GM12878 (cell line): ENCODE results near the gene SNRPD3.
"Not testable (repeated sequence)": the region's sequence is repeated elsewhere in the genome, so short reads cannot be mapped to it uniquely, and the experiment has no call there.

Source experiments
- GABPA ChIP-seq: IDR thresholded peaks from 2 replicates; pipeline ENCODE4 v1.6.1; 2014; ENCODE audit warnings: antibody characterized with exemption, low read depth, mild to moderate bottlenecking, inconsistent platforms
- GATAD2B ChIP-seq: fragments of 450-650 bp; conservative IDR thresholded peaks from 2 replicates; pipeline ENCODE4 v1.6.1; 2017; ENCODE audit warnings: low read depth, mild to moderate bottlenecking, moderate library complexity
- POLR2A ChIP-seq: IDR thresholded peaks from 2 replicates; pipeline ENCODE4 v1.6.1; 2011; ENCODE audit warnings: low read depth, mild to moderate bottlenecking, low read length
- SIN3A ChIP-seq: IDR thresholded peaks from 2 replicates; pipeline ENCODE4 v1.6.1; 2012; ENCODE audit warnings: low read depth, low read length, improper control_type of control experiment
- SP1 ChIP-seq: IDR thresholded peaks from one replicate; pipeline ENCODE4 v1.6.1; 2011; ENCODE audit warnings: low read depth, low read length
- ZNF274 ChIP-seq: IDR thresholded peaks from one replicate; pipeline ENCODE4 v1.8.0; 2011; ENCODE audit not compliant: insufficient read length, insufficient read depth
- TF ChIP-seq, protein P1 (sequence below): fragments of 450-650 bp; formaldehyde crosslinking; IDR thresholded peaks from 2 replicates; pipeline ENCODE4 v1.5.0; 2022; ENCODE audit warnings: mild to moderate bottlenecking, missing genetic modification characterization
- TF ChIP-seq, protein P2 (sequence below), 3 experiments: IDR thresholded peaks in 2 of 3; conservative IDR thresholded peaks in 1 of 3; 2 replicates each; pipeline ENCODE4 v1.5.1; 2011; ENCODE audit warnings: low read depth in 3 of 3, low read length in 3 of 3, mild to moderate bottlenecking in 3 of 3, control low read depth in 2 of 3, moderate library complexity in 2 of 3, inconsistent platforms in 1 of 3, mixed read lengths in 1 of 3; ENCODE audit not compliant: control insufficient read depth in 2 of 3, insufficient read depth in 1 of 3; ENCODE audit errors: extremely low read depth in 1 of 3
- TF ChIP-seq, protein P3 (sequence below): fragments of 450-650 bp; IDR thresholded peaks from 2 replicates; pipeline ENCODE4 v1.6.1; 2017; ENCODE audit warnings: mild to moderate bottlenecking, low read depth, inconsistent platforms; ENCODE audit not compliant: poor library complexity, severe bottlenecking
- TF ChIP-seq, protein P4 (sequence below): IDR thresholded peaks from 2 replicates; pipeline ENCODE4 v1.6.1; 2012; ENCODE audit warnings: mild to moderate bottlenecking, low read depth, low read length
- TF ChIP-seq, protein P5 (sequence below): fragments of 450-650 bp; IDR thresholded peaks from 2 replicates; pipeline ENCODE4 v1.6.1; 2017; ENCODE audit warnings: mild to moderate bottlenecking
- TF ChIP-seq, protein P6 (sequence below): IDR thresholded peaks from 2 replicates; pipeline ENCODE4 v1.6.1; 2011; ENCODE audit warnings: borderline replicate concordance, low read depth, mild to moderate bottlenecking, moderate library complexity, mixed read lengths, low read length; ENCODE audit not compliant: insufficient read depth; ENCODE audit errors: extremely low read length

DNA sequence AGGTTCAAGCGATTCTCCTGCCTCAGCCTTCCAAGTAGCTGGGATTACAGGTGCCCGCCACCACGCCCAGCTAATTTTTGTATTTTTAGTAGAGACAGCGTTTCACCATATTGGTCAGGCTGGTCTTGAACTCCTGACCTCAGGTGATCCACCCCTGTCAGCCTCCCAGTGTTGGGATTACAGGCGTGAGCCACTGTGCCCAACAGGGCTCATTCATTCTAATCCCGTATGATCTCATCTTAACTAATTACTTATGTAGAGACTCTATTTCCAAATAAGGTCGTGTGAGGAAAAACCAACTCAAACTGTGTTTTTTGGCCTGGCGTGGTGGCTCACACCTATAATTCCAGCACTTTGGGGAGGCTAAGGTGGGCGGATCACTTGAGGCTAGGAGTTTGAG lies 41.3 kb downstream of the SNRPD3 start:
- TF ChIP-seq, protein P1, sequence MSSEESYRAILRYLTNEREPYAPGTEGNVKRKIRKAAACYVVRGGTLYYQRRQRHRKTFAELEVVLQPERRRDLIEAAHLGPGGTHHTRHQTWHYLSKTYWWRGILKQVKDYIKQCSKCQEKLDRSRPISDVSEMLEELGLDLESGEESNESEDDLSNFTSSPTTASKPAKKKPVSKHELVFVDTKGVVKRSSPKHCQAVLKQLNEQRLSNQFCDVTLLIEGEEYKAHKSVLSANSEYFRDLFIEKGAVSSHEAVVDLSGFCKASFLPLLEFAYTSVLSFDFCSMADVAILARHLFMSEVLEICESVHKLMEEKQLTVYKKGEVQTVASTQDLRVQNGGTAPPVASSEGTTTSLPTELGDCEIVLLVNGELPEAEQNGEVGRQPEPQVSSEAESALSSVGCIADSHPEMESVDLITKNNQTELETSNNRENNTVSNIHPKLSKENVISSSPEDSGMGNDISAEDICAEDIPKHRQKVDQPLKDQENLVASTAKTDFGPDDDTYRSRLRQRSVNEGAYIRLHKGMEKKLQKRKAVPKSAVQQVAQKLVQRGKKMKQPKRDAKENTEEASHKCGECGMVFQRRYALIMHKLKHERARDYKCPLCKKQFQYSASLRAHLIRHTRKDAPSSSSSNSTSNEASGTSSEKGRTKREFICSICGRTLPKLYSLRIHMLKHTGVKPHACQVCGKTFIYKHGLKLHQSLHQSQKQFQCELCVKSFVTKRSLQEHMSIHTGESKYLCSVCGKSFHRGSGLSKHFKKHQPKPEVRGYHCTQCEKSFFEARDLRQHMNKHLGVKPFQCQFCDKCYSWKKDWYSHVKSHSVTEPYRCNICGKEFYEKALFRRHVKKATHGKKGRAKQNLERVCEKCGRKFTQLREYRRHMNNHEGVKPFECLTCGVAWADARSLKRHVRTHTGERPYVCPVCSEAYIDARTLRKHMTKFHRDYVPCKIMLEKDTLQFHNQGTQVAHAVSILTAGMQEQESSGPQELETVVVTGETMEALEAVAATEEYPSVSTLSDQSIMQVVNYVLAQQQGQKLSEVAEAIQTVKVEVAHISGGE, result not testable (repeated sequence)
- TF ChIP-seq, protein P2, sequence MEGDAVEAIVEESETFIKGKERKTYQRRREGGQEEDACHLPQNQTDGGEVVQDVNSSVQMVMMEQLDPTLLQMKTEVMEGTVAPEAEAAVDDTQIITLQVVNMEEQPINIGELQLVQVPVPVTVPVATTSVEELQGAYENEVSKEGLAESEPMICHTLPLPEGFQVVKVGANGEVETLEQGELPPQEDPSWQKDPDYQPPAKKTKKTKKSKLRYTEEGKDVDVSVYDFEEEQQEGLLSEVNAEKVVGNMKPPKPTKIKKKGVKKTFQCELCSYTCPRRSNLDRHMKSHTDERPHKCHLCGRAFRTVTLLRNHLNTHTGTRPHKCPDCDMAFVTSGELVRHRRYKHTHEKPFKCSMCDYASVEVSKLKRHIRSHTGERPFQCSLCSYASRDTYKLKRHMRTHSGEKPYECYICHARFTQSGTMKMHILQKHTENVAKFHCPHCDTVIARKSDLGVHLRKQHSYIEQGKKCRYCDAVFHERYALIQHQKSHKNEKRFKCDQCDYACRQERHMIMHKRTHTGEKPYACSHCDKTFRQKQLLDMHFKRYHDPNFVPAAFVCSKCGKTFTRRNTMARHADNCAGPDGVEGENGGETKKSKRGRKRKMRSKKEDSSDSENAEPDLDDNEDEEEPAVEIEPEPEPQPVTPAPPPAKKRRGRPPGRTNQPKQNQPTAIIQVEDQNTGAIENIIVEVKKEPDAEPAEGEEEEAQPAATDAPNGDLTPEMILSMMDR (IDR thresholded peaks at IDR 0.05 in 2 of 3, conservative IDR thresholded peaks at IDR 0.05 in 1 of 3; ENCODE audit: control insufficient read depth in 2 of 3, extremely low read depth in 1 of 3, insufficient read depth in 1 of 3, low read depth in 3 of 3, low read length in 3 of 3), result not testable (repeated sequence)
- not testable (repeated sequence) for TF ChIP-seq SIN3A, ZNF274, POLR2A, SP1, GABPA, GATAD2B
- TF ChIP-seq, protein P3, sequence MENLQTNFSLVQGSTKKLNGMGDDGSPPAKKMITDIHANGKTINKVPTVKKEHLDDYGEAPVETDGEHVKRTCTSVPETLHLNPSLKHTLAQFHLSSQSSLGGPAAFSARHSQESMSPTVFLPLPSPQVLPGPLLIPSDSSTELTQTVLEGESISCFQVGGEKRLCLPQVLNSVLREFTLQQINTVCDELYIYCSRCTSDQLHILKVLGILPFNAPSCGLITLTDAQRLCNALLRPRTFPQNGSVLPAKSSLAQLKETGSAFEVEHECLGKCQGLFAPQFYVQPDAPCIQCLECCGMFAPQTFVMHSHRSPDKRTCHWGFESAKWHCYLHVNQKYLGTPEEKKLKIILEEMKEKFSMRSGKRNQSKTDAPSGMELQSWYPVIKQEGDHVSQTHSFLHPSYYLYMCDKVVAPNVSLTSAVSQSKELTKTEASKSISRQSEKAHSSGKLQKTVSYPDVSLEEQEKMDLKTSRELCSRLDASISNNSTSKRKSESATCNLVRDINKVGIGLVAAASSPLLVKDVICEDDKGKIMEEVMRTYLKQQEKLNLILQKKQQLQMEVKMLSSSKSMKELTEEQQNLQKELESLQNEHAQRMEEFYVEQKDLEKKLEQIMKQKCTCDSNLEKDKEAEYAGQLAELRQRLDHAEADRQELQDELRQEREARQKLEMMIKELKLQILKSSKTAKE, result not testable (repeated sequence)
- TF ChIP-seq, protein P4, sequence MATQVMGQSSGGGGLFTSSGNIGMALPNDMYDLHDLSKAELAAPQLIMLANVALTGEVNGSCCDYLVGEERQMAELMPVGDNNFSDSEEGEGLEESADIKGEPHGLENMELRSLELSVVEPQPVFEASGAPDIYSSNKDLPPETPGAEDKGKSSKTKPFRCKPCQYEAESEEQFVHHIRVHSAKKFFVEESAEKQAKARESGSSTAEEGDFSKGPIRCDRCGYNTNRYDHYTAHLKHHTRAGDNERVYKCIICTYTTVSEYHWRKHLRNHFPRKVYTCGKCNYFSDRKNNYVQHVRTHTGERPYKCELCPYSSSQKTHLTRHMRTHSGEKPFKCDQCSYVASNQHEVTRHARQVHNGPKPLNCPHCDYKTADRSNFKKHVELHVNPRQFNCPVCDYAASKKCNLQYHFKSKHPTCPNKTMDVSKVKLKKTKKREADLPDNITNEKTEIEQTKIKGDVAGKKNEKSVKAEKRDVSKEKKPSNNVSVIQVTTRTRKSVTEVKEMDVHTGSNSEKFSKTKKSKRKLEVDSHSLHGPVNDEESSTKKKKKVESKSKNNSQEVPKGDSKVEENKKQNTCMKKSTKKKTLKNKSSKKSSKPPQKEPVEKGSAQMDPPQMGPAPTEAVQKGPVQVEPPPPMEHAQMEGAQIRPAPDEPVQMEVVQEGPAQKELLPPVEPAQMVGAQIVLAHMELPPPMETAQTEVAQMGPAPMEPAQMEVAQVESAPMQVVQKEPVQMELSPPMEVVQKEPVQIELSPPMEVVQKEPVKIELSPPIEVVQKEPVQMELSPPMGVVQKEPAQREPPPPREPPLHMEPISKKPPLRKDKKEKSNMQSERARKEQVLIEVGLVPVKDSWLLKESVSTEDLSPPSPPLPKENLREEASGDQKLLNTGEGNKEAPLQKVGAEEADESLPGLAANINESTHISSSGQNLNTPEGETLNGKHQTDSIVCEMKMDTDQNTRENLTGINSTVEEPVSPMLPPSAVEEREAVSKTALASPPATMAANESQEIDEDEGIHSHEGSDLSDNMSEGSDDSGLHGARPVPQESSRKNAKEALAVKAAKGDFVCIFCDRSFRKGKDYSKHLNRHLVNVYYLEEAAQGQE, result not testable (repeated sequence)
- TF ChIP-seq, protein P5, sequence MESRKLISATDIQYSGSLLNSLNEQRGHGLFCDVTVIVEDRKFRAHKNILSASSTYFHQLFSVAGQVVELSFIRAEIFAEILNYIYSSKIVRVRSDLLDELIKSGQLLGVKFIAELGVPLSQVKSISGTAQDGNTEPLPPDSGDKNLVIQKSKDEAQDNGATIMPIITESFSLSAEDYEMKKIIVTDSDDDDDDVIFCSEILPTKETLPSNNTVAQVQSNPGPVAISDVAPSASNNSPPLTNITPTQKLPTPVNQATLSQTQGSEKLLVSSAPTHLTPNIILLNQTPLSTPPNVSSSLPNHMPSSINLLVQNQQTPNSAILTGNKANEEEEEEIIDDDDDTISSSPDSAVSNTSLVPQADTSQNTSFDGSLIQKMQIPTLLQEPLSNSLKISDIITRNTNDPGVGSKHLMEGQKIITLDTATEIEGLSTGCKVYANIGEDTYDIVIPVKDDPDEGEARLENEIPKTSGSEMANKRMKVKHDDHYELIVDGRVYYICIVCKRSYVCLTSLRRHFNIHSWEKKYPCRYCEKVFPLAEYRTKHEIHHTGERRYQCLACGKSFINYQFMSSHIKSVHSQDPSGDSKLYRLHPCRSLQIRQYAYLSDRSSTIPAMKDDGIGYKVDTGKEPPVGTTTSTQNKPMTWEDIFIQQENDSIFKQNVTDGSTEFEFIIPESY, result not testable (repeated sequence)
- TF ChIP-seq, protein P6, sequence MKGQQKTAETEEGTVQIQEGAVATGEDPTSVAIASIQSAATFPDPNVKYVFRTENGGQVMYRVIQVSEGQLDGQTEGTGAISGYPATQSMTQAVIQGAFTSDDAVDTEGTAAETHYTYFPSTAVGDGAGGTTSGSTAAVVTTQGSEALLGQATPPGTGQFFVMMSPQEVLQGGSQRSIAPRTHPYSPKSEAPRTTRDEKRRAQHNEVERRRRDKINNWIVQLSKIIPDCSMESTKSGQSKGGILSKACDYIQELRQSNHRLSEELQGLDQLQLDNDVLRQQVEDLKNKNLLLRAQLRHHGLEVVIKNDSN, result not testable (repeated sequence)
